GM12878 (cell line): ENCODE results near the gene ADGRE3. TPM values are rescaled to one million over a fixed set of nuclear protein-coding genes. Genes with fewer than 3 reads are reported as not detected.

Experiments used
- BMI1 ChIP-seq: fragments of 450-650 bp; IDR thresholded peaks from 2 replicates; pipeline ENCODE4 v1.6.1; 2016; ENCODE audit warnings: mild to moderate bottlenecking, moderate library complexity, borderline replicate concordance
- CHD2 ChIP-seq: IDR thresholded peaks from 2 replicates; pipeline ENCODE4 v1.6.1; 2011; ENCODE audit warnings: low read depth, low read length, improper control_type of control experiment, borderline replicate concordance
- E2F8 ChIP-seq: fragments of 450-650 bp; IDR thresholded peaks from 2 replicates; pipeline ENCODE4 v1.6.1; 2018; ENCODE audit warnings: mild to moderate bottlenecking, low read depth, moderate library complexity; ENCODE audit not compliant: partially characterized antibody
- E4F1 ChIP-seq: fragments of 450-650 bp; IDR thresholded peaks from 2 replicates; pipeline ENCODE4 v1.6.1; 2018; ENCODE audit warnings: borderline replicate concordance, mild to moderate bottlenecking; ENCODE audit not compliant: partially characterized antibody
- EP300 ChIP-seq, 2 experiments: fragments of 150-350 bp in 1 of 2; IDR thresholded peaks; 2 replicates each; pipeline ENCODE4 v1.6.1; 2011 to 2012; ENCODE audit warnings: low read depth in 2 of 2, low read length in 2 of 2, borderline replicate concordance in 1 of 2, improper control_type of control experiment in 1 of 2, inconsistent platforms in 1 of 2; ENCODE audit not compliant: control insufficient read depth in 1 of 2
- HCFC1 ChIP-seq: fragments of 150-350 bp; IDR thresholded peaks from 2 replicates; pipeline ENCODE4 v1.6.1; 2014; ENCODE audit warnings: low read length
- LARP7 ChIP-seq: fragments of 450-650 bp; IDR thresholded peaks from 2 replicates; pipeline ENCODE4 v1.6.1; 2017; ENCODE audit warnings: mild to moderate bottlenecking
- NRF1 ChIP-seq: conservative IDR thresholded peaks from 2 replicates; pipeline ENCODE4 v1.6.1; 2011; ENCODE audit warnings: mild to moderate bottlenecking, low read depth, low read length, improper control_type of control experiment
- POLR2AphosphoS5 ChIP-seq: IDR thresholded peaks from 2 replicates; pipeline ENCODE4 v1.6.1; 2011; ENCODE audit warnings: mild to moderate bottlenecking, low read length, inconsistent platforms
- RB1 ChIP-seq: fragments of 450-650 bp; formaldehyde crosslinking; IDR thresholded peaks from 2 replicates; pipeline ENCODE4 v1.6.1; 2017; ENCODE audit warnings: mild to moderate bottlenecking, borderline replicate concordance
- RCOR1 ChIP-seq: conservative IDR thresholded peaks from 2 replicates; pipeline ENCODE4 v1.6.1; 2012; ENCODE audit warnings: low read depth, low read length, improper control_type of control experiment
- RELA ChIP-seq: fragments of 450-650 bp; IDR thresholded peaks from 2 replicates; pipeline ENCODE4 v1.8.0; 2014; ENCODE audit warnings: borderline replicate concordance; ENCODE audit not compliant: partially characterized antibody
- RELB ChIP-seq: fragments of 450-650 bp; IDR thresholded peaks from 2 replicates; pipeline ENCODE4 v1.6.1; 2017; ENCODE audit warnings: low read depth, mild to moderate bottlenecking, moderate library complexity
- SMARCA5 ChIP-seq: fragments of 450-650 bp; IDR thresholded peaks from 2 replicates; pipeline ENCODE4 v1.6.1; 2017; ENCODE audit warnings: mild to moderate bottlenecking
- SUPT20H ChIP-seq: IDR thresholded peaks from 2 replicates; pipeline ENCODE4 v1.6.1; 2011; ENCODE audit warnings: low read depth, mild to moderate bottlenecking, low read length, moderate library complexity, borderline replicate concordance; ENCODE audit not compliant: control insufficient read depth
- TAF1 ChIP-seq: IDR thresholded peaks from 2 replicates; pipeline ENCODE4 v1.6.1; 2011; ENCODE audit warnings: mild to moderate bottlenecking, low read depth, low read length, borderline replicate concordance
- ZNF592 ChIP-seq: fragments of 450-650 bp; IDR thresholded peaks from 2 replicates; pipeline ENCODE4 v1.6.1; 2017; ENCODE audit warnings: mild to moderate bottlenecking, moderate library complexity
- polyA plus RNA-seq, 11 experiments: library from polyadenylated mRNA; depleted of rRNA in 4 of 11; unstranded in 6 of 11; stranded (reverse) in 5 of 11; fragments of >200 nt; fragmentation: Nextera tagmentation in 4 of 11; fragmentation: Illumina TruSeq in 1 of 11; extraction: Ambion mirVana in 4 of 11; extraction: Trizol in 1 of 11; gene quantifications; 1 replicate in 1 of 11; 2 replicates in 10 of 11; pipeline versions ENCODE4 v1.2.1 to v1.2.3, GENCODE V29; 2011 to 2016; ENCODE audit warnings: inconsistent platforms in 2 of 11, missing spikeins in 2 of 11, low read depth in 1 of 11
- total RNA-seq, 4 experiments: library from RNA; depleted of rRNA in 3 of 4; stranded (reverse); fragments of >200 nt in 3 of 4; fragmentation: Illumina TruSeq in 1 of 4; extraction: Trizol in 1 of 4; gene quantifications; 2 replicates each; pipeline versions ENCODE4 v1.2.1 to v1.2.3, GENCODE V29; 2013 to 2021

ADGRE3 gene
- total and polyA plus RNA-seq, 10 of the 15 experiments (the other 5 are each of a cell fraction or from before 2014, with no cell fraction given), result 0.04 to 0.10 (median 0.05) TPM; not detected in 6

- TF ChIP-seq RELB (peak; percentile 82), RB1 (peak; percentile 59; the same call in 1 of the 2 replicates), TAF1 (0 out of 2 replicates have a peak, but pooled peaks have one; percentile 53), HCFC1 (peak; percentile 81), CHD2 (peak; percentile 63; the same call in 1 of the 2 replicates), RCOR1 (no peak), LARP7 (peak; percentile 64; the same call in 1 of the 2 replicates), SMARCA5 (peak; percentile 75; the same call in 1 of the 2 replicates), NRF1 (peak; percentile 71), SUPT20H (no peak), BMI1 (no peak), EP300 (IDR thresholded peaks at IDR 0.05; ENCODE audit: borderline replicate concordance in 1 of 2, control insufficient read depth in 1 of 2, low read depth in 2 of 2, low read length in 2 of 2) (no peak), E4F1 (no peak), ZNF592 (no peak), RELA (peak; percentile 76), POLR2AphosphoS5 (peak; percentile 88; the same call in 1 of the 2 replicates), E2F8 (peak; percentile 78)
Observed at GRCh38 chr19:14571695-14572490, 102.8 kb downstream of the ADGRE3 start, which contains the start of gene NDUFB7 (continued).
